HL-60 (cell line): ENCODE measurements around the gene CNOT10.

Experiments used
- SPI1 ChIP-seq: IDR thresholded peaks from 2 replicates; pipeline ENCODE4 v1.6.1; 2012; ENCODE audit warnings: low read depth, mild to moderate bottlenecking, borderline replicate concordance
- TF ChIP-seq, protein P1 (sequence below): IDR thresholded peaks from one replicate; pipeline ENCODE4 v1.5.1; 2011; ENCODE audit warnings: low read length, control low read depth, inconsistent platforms; ENCODE audit not compliant: insufficient read depth
- TF ChIP-seq, protein P2 (sequence below): IDR thresholded peaks from 2 replicates; pipeline ENCODE4 v1.6.1; 2012; ENCODE audit warnings: low read depth; ENCODE audit not compliant: insufficient replicate concordance

DNA sequence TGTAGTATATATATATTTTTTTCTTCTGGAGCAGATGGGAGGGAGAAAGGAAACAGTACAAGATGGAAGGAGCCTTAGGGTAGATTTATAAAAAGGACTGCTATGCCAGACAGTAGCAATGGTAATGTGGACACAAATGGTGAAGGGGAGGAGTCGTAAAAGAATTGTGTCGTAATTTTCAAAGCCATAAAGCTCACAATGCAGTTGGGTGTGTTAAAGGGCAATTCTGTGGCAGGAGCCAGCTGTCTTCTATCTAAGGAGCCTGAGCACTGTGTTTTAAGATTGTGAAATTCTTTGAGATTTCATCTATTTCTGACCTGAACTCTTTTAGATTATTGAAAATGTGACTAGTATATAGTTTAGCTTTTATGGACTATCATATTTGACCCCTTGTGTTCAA is 58.9 kb downstream of the CNOT10 start:
- TF ChIP-seq, protein P1, sequence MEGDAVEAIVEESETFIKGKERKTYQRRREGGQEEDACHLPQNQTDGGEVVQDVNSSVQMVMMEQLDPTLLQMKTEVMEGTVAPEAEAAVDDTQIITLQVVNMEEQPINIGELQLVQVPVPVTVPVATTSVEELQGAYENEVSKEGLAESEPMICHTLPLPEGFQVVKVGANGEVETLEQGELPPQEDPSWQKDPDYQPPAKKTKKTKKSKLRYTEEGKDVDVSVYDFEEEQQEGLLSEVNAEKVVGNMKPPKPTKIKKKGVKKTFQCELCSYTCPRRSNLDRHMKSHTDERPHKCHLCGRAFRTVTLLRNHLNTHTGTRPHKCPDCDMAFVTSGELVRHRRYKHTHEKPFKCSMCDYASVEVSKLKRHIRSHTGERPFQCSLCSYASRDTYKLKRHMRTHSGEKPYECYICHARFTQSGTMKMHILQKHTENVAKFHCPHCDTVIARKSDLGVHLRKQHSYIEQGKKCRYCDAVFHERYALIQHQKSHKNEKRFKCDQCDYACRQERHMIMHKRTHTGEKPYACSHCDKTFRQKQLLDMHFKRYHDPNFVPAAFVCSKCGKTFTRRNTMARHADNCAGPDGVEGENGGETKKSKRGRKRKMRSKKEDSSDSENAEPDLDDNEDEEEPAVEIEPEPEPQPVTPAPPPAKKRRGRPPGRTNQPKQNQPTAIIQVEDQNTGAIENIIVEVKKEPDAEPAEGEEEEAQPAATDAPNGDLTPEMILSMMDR = no peak
- TF ChIP-seq SPI1 = no peak
- TF ChIP-seq, protein P2, sequence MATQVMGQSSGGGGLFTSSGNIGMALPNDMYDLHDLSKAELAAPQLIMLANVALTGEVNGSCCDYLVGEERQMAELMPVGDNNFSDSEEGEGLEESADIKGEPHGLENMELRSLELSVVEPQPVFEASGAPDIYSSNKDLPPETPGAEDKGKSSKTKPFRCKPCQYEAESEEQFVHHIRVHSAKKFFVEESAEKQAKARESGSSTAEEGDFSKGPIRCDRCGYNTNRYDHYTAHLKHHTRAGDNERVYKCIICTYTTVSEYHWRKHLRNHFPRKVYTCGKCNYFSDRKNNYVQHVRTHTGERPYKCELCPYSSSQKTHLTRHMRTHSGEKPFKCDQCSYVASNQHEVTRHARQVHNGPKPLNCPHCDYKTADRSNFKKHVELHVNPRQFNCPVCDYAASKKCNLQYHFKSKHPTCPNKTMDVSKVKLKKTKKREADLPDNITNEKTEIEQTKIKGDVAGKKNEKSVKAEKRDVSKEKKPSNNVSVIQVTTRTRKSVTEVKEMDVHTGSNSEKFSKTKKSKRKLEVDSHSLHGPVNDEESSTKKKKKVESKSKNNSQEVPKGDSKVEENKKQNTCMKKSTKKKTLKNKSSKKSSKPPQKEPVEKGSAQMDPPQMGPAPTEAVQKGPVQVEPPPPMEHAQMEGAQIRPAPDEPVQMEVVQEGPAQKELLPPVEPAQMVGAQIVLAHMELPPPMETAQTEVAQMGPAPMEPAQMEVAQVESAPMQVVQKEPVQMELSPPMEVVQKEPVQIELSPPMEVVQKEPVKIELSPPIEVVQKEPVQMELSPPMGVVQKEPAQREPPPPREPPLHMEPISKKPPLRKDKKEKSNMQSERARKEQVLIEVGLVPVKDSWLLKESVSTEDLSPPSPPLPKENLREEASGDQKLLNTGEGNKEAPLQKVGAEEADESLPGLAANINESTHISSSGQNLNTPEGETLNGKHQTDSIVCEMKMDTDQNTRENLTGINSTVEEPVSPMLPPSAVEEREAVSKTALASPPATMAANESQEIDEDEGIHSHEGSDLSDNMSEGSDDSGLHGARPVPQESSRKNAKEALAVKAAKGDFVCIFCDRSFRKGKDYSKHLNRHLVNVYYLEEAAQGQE = no peak
